ENCODE measurements around the gene HOXB2. TPM values are rescaled to one million over a fixed set of nuclear protein-coding genes. Genes with fewer than 3 reads are reported as not detected.
A peak's percentile ranks its signal among the peaks of the same experiment; 100 is the strongest.

Gene HOXB2
- total RNA-seq (2014; rRNA removed), result 59.3 and 65.3 TPM in 2 replicates
- polyA plus RNA-seq (2012), result 30.4 TPM

- DNase-seq (ENCODE audit: low read depth), result peak; percentile 76
Observed at GRCh38 chr17:48545022-48545375, at the start of gene HOXB2. Gene HOXB2, minus strand, starts transcription at chr17:48545109. Its CDS starts 198 bp downstream, at chr17:48544911.

DNA sequence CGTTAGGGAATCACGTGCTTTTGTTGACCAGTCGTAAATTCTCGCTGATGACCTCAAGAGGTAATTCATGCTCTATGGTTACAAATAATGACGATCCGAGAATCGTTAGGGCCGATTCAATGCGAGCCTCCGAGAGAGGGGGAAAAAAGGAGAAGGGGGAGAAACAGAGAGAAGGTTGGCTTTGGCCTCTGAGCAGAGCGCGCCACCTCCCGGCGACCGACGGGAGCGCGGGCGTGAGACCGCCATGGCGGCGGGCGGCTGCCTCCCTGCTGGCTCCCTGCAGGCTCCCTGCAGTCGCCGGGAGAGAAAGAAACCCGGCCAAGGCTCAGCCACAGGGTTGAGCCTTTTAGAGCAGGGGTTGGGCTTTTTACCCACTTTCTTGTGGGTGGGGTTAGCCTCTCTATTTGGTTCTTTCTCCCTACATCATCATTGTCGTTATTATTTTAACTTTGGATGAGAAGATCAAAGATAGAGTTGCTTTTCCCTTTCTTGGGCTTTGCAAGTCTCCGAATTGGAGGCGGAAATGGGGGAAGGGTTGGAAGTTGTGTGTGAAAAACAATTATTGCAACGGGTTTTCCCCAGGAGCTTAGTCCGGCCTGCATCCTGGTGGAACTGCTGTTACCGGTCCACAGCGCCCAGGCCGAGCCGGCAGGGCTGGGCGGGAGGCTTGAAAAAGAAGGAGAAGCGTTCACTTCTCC is 49.1 kb upstream of the HOXB2 start:
- DNase-seq (ENCODE audit: low read depth), result peak; percentile 85

- no peak for DNase-seq (ENCODE audit: low read depth)
Observed at GRCh38 chr17:48593126-48593829, 48.4 kb upstream of the HOXB2 start, which contains the start of gene HOXB5. Gene HOXB5, minus strand, starts transcription at chr17:48593779. Its CDS starts 97 bp downstream, at chr17:48593682.

GRCh38 chr17:48592577-48592976 is 47.7 kb upstream of the HOXB2 start:
- DNase-seq (ENCODE audit: low read depth), result no peak

DNA sequence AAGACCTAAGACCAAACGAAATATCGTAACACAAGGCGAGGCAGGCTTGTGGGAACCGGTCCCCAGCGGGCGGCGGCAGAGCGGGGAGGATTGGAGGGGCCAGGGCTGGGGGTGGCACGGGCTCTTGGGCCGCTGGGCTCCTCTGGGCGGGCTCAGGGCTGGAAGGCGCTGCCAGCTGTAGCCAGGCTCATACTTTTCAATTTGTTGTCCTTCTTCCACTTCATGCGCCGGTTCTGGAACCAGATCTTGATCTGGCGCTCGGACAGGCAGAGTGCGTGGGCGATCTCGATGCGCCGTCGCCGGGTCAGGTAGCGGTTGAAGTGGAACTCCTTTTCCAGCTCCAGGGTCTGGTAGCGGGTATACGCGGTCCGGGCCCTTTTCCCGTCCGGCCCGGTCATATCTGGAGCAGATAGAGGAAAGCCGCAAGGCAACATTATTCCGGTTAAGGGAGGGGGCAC is 47.2 kb upstream of the HOXB2 start:
- DNase-seq (ENCODE audit: low read depth), result no peak

- no peak for DNase-seq (ENCODE audit: low read depth)
Observed at GRCh38 chr17:48591255-48592056, 46.5 kb upstream of the HOXB2 start.

GRCh38 chr17:48590607-48591161 is 45.8 kb upstream of the HOXB2 start:
- DNase-seq (ENCODE audit: low read depth), result no peak

- no peak for DNase-seq (ENCODE audit: low read depth)
Observed at GRCh38 chr17:48589831-48590606, 45.1 kb upstream of the HOXB2 start, which contains the start of gene HOXB3. Gene HOXB3, minus strand, starts transcription at chr17:48590241. Its CDS starts 37,767 bp downstream, at chr17:48552474.

- DNase-seq (ENCODE audit: low read depth), result no peak
Observed at GRCh38 chr17:48589060-48589830, 44.3 kb upstream of the HOXB2 start.

- DNase-seq (ENCODE audit: low read depth), result peak; percentile 29
Observed at GRCh38 chr17:48588528-48588927, 43.6 kb upstream of the HOXB2 start.

DNA sequence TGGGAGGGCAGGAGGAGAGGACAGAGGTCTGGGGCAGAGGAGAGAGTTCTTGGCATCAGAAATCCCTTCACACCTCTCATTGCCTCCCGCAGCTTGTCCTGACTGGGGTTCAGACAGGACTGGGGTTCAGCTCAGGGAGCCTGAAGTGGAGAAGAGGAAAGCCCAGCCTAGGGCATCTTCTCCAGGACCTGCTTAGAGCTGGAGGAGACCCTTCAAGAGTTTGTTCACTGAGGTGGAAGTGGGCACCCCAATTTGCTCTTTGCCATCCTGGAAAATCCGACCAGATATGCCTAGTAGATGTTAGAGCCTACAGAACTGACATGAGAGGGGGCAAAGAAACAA is 43.1 kb upstream of the HOXB2 start:
- DNase-seq (ENCODE audit: low read depth), result no peak

- peak; percentile 68 for DNase-seq (ENCODE audit: low read depth)
Observed at GRCh38 chr17:48587276-48588073, 42.6 kb upstream of the HOXB2 start.

- no peak for DNase-seq (ENCODE audit: low read depth)
Observed at GRCh38 chr17:48586355-48587258, 41.7 kb upstream of the HOXB2 start.

GRCh38 chr17:48584223-48584741 is 39.4 kb upstream of the HOXB2 start:
- DNase-seq (ENCODE audit: low read depth), result no peak

DNA sequence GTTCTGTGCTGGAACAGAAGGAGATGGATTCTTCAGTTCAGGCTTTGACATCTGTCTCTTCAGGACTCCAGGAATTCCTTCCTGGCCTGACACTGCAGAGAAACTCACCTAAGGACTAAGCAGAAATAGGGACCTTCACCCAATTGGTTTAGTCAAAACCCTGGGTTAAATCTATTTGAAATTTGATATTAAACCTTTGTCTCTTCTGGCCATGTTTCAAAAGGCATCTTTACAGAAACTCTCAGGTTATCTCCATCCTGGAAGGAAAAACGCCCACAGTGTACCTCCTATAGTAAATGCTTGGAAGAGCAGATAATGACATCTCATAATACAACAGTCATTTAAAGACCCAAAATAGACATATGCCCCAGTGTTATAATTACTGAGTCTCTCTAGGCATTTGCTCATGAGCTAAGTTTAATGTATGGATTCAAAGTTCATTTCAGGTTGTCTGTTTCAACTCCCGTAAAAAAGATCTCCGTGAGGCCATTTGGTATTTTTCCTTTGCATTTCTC is 38.9 kb upstream of the HOXB2 start:
- DNase-seq (ENCODE audit: low read depth), result no peak

DNA sequence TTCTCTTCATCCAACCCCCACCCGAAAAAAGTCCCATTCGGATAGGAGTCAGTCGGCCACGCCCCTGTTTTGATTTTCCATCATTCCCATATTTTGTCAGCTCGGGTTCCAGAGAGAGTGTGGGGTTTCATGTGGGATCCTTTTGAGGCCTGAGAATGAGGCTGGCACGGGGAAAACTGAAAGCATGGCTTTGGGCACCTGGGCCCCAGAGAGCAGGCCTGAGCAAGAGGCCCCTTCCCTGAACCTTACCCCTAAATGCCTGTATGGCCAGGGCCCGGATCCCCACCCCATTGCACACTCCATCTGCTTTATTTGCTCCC is 37.8 kb upstream of the HOXB2 start:
- no peak for DNase-seq (ENCODE audit: low read depth)

DNA sequence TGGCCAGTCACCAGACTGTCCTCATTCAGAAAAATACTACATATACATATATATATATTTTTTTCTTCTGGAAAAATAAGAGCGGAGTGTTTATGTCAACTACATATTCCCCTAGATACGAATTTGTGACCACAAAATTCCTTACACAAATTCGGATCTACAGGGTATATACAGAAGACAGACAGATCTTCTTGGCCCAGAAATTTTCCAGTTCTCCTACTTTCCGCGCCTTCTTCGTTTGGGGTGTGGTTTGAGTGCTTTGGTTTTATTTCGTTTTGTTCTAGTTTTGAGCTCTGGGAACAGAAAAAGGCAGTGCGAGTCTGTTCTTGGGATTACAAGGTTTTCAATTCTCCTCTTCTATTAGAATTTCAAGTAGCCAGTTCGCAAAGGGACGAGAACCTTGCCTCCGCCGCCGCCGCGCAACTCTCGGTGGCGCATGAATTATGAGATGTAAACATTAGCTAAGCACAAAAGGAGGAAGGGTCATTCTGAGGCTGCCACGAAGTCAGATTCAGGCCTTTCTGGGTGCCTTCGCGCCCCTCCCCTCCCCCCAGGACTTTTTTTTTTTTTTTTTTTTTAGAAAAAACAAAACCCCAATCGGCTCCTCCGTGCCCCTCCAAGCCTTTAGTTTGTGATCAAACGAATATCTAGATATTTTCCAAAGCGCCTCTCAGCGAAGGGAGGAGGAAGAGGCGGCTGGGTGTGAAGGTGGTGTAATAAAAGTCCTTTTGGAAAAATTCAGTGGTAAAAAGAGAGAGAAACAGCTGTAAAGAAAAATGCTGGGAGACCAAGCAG is 35.0 kb upstream of the HOXB2 start:
- no peak for DNase-seq (ENCODE audit: low read depth)
